IMR-90 (cell line): ENCODE measurements around the gene KRT78. TPM values are rescaled to one million over a fixed set of nuclear protein-coding genes. Genes with fewer than 3 reads are reported as not detected.

Experiments used
- ATAC-seq: fragments of 200-7000 bp; cut with Tn5 transposase; 2 replicates; pipeline ENCODE4 v1.9.1; 2020; ENCODE audit warnings: low read depth, mild to moderate bottlenecking, moderate library complexity
- BruUV-seq: library from RNA; stranded (reverse); fragments of 400-500 nt; replicated peaks from 2 replicates; lab custom pipeline; 2021; lab: Mats Ljungman, UMichigan
- CTCF ChIA-PET: fragments of 300-600 bp; formaldehyde crosslinking; extraction: SDS; loops from one replicate; lab custom pipeline; 2021; ENCODE audit warnings: antibody characterized with exemption; lab: Yijun Ruan, JAX
- POLR2A ChIA-PET: fragments of 300-600 bp; sonication (Branson Sonifier 250); formaldehyde crosslinking; loops from one replicate; lab custom pipeline; 2022; ENCODE audit warnings: antibody characterized with exemption; ENCODE audit not compliant: unreplicated experiment; lab: Charles Lee
- DNase-seq: peaks from one replicate; pipeline ENCODE4 v3.0.0; 2013
- H2AFZ ChIP-seq: replicated peaks from 2 replicates; pipeline ENCODE3; 2013; ENCODE audit warnings: low read length, mild to moderate bottlenecking; ENCODE audit not compliant: poor library complexity
- H2AK5ac ChIP-seq: 2 replicates; pipeline ENCODE4 v1.6.1; 2013; ENCODE audit warnings: low read depth, low read length, inconsistent platforms
- H2AK9ac ChIP-seq: replicated peaks from 2 replicates; pipeline ENCODE3; 2013; ENCODE audit warnings: mild to moderate bottlenecking, low read depth, low read length, moderate library complexity; ENCODE audit not compliant: poor library complexity
- H2BK120ac ChIP-seq: 2 replicates; pipeline ENCODE4 v1.6.1; 2013; ENCODE audit warnings: low read depth, low read length, inconsistent platforms
- H2BK15ac ChIP-seq: 3 replicates; pipeline ENCODE4 v1.6.1; 2013; ENCODE audit warnings: low read depth, low read length, inconsistent platforms
- H2BK20ac ChIP-seq: 2 replicates; pipeline ENCODE4 v1.6.1; 2013; ENCODE audit warnings: low read depth, mild to moderate bottlenecking, inconsistent platforms, low read length, moderate library complexity
- H2BK5ac ChIP-seq: 2 replicates; pipeline ENCODE4 v1.6.1; 2013; ENCODE audit warnings: mild to moderate bottlenecking, low read depth, low read length, inconsistent platforms; ENCODE audit not compliant: poor library complexity, severe bottlenecking
- H3K14ac ChIP-seq: replicated peaks from 2 replicates; pipeline ENCODE4 v1.6.1; 2013; ENCODE audit warnings: low read depth, low read length, inconsistent platforms
- H3K18ac ChIP-seq: 2 replicates; pipeline ENCODE4 v1.6.1; 2013; ENCODE audit warnings: low read depth, low read length, control low read depth
- H3K23ac ChIP-seq: 2 replicates; pipeline ENCODE4 v1.6.1; 2013; ENCODE audit warnings: low read depth, low read length, inconsistent platforms
- H3K27ac ChIP-seq: 2 replicates; pipeline ENCODE4 v1.5.1; 2013; ENCODE audit warnings: mild to moderate bottlenecking, control low read depth, low read length; ENCODE audit not compliant: insufficient read depth
- H3K27me3 ChIP-seq: 2 replicates; pipeline ENCODE4 v1.6.1; 2013; ENCODE audit warnings: low read length; ENCODE audit not compliant: control insufficient read depth, insufficient read depth
- H3K36me3 ChIP-seq: 2 replicates; pipeline ENCODE4 v1.6.1; 2013; ENCODE audit warnings: low read length, mixed read lengths; ENCODE audit not compliant: control insufficient read depth, insufficient read depth
- H3K4ac ChIP-seq: 2 replicates; pipeline ENCODE4 v1.6.1; 2013; ENCODE audit warnings: low read depth, low read length, inconsistent platforms
- H3K4me1 ChIP-seq: 2 replicates; pipeline ENCODE4 v1.6.1; 2013; ENCODE audit warnings: low read length, mixed read lengths; ENCODE audit not compliant: control insufficient read depth, insufficient read depth
- H3K4me2 ChIP-seq: 2 replicates; pipeline ENCODE4 v1.6.1; 2013; ENCODE audit warnings: low read depth, mild to moderate bottlenecking, control low read depth, low read length, moderate library complexity
- H3K4me3 ChIP-seq: 2 replicates; pipeline ENCODE4 v1.5.1; 2013; ENCODE audit warnings: low read depth, mild to moderate bottlenecking, control low read depth, low read length, moderate library complexity; ENCODE audit not compliant: insufficient read depth
- H3K56ac ChIP-seq: 2 replicates; pipeline ENCODE4 v1.6.1; 2013; ENCODE audit warnings: low read length, inconsistent platforms; ENCODE audit not compliant: insufficient read depth; ENCODE audit errors: extremely low read depth
- H3K79me1 ChIP-seq, 2 experiments: 2 replicates each; pipeline ENCODE4 v1.6.1; 2013; ENCODE audit warnings: low read length in 2 of 2, inconsistent platforms in 1 of 2, low read depth in 1 of 2
- H3K9ac ChIP-seq: 2 replicates; pipeline ENCODE4 v1.6.1; 2013; ENCODE audit warnings: low read depth, low read length, control low read depth
- H3K9me1 ChIP-seq: 2 replicates; pipeline ENCODE4 v1.6.1; 2013; ENCODE audit warnings: low read length, inconsistent platforms; ENCODE audit not compliant: insufficient read depth
- H3K9me3 ChIP-seq: 2 replicates; pipeline ENCODE4 v1.6.1; 2013; ENCODE audit warnings: low read length; ENCODE audit not compliant: control insufficient read depth, insufficient read depth
- H4K20me1 ChIP-seq: 2 replicates; pipeline ENCODE4 v1.6.1; 2013; ENCODE audit warnings: low read length, inconsistent platforms; ENCODE audit not compliant: insufficient read depth
- H4K5ac ChIP-seq: 2 replicates; pipeline ENCODE4 v1.6.1; 2013; ENCODE audit warnings: mild to moderate bottlenecking, low read depth, low read length, control low read depth
- H4K8ac ChIP-seq, 2 experiments: 2 replicates each; pipeline ENCODE4 v1.6.1; 2013; ENCODE audit warnings: low read depth in 2 of 2, low read length in 2 of 2, control low read depth in 1 of 2, inconsistent platforms in 1 of 2
- H4K91ac ChIP-seq: 2 replicates; pipeline ENCODE4 v1.6.1; 2013; ENCODE audit warnings: low read depth, low read length, inconsistent platforms; ENCODE audit not compliant: insufficient read depth
- POLR2A ChIP-seq: IDR thresholded peaks from 2 replicates; pipeline ENCODE4 v1.6.1; 2012; ENCODE audit warnings: mild to moderate bottlenecking, low read depth, low read length
- dilution Hi-C: fragments of 300-500 bp; cut with HindIII; formaldehyde crosslinking; loops from one replicate; pipeline ENCODE4 v1.14.3; 2018; ENCODE audit warnings: low sequenced_read_pairs; ENCODE audit not compliant: unreplicated experiment
- in situ Hi-C: fragments of 300-500 bp; cut with MboI; formaldehyde crosslinking; loops from 3 replicates; pipeline ENCODE4 v1.14.3; 2019; ENCODE audit warnings: low sequenced_read_pairs, inconsistent platforms, mixed read lengths
- intact Hi-C: fragments of 100-400 bp; cut with micrococcal nuclease; formaldehyde crosslinking; loops from 2 replicates; pipeline ENCODE4 v1.10.0; 2022
- polyA plus RNA-seq, 3 experiments: library from polyadenylated mRNA; depleted of rRNA; stranded (reverse); fragments of >200 nt; gene quantifications; 2 replicates each; pipeline ENCODE4 v1.2.3, GENCODE V29; 2012; ENCODE audit warnings: low replicate concordance in 1 of 3
- total RNA-seq: library from RNA; depleted of rRNA; stranded (reverse); fragments of >200 nt; gene quantifications from 2 replicates; pipeline ENCODE4 v1.2.3, GENCODE V29; 2012

The KRT78 gene
- total and polyA plus RNA-seq, 2 of the 4 experiments (the other 2 are of a cell fraction), result not detected

DNA sequence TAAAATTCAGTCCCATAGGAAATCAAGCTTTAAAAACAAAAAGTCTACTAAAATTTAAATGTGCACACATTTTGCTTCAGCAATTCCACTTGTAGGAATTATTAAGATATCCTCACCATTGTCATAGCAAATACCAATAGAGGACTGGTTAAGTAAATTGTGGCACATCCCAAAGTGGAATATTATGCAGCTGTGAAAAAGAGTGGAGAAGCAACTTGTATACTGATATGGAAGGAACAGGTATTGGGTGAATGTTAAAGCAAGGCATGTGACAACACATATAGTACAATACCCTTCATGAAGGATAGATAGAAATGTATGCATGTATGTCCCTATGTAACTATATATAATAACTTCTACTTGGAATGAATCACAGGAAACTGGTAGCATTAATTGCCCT is 44.2 kb upstream of the KRT78 start:
- H3K4me3 ChIP-seq, result no peak overlapping the region
- no peaks in the 10 kb centered on the region for H3K4me1 ChIP-seq
- no peaks in the 10 kb centered on the region for H3K9me1 ChIP-seq
- dilution Hi-C loops (loop anchor here (25.0 kb wide), 1 partner anchor 94 kb away; no protein-coding TSS in a partner anchor), intact Hi-C loops (no loop called here), in situ Hi-C loops (no loop called here)
- no peak overlapping the region for H2BK120ac ChIP-seq
- no peak overlapping the region for H3K23ac ChIP-seq
- no peak overlapping the region for H3K4me2 ChIP-seq
- BruUV-seq, result no TSS peak
- H3K27ac ChIP-seq, result no peak overlapping the region
- H3K9ac ChIP-seq, result no peak overlapping the region
- ATAC-seq (no peak), DNase-seq (no peak)
- no peak overlapping the region for H3K18ac ChIP-seq
- H3K56ac ChIP-seq, result no peak overlapping the region
- 0 out of 2 replicates have a peak, but pooled peaks cover 1% of the 10 kb centered on the region for H3K36me3 ChIP-seq
- ChIA-PET CTCF (interaction anchor here (0.7 kb wide), 1 partner anchor 88 kb away, joined by 3 read pairs; no protein-coding TSS in a partner anchor), POLR2A (no interaction called here)
- no peak overlapping the region for H3K14ac ChIP-seq
- H2AFZ ChIP-seq, result no peak overlapping the region
- no peak overlapping the region for H4K5ac ChIP-seq
- no peak overlapping the region for H4K91ac ChIP-seq
- no peak overlapping the region for H2BK20ac ChIP-seq
- H3K9me3 ChIP-seq, result 0 out of 2 replicates have a peak, but pooled peaks cover 1% of the 10 kb centered on the region
- H4K8ac ChIP-seq, result no peak overlapping the region
- H3K4ac ChIP-seq, result no peak overlapping the region
- H3K27me3 ChIP-seq, result peaks cover 1% of the 10 kb centered on the region; the same call in 1 of the 2 replicates
- no peak overlapping the region for H2AK9ac ChIP-seq
- TF ChIP-seq POLR2A, result no peak
- H3K79me1 ChIP-seq, result no peaks in the 10 kb centered on the region
- no peak overlapping the region for H2BK15ac ChIP-seq
- H4K20me1 ChIP-seq, result no peaks in the 10 kb centered on the region
- no peak overlapping the region for H2BK5ac ChIP-seq
- no peak overlapping the region for H2AK5ac ChIP-seq
